GM12878 (cell line): ENCODE results near the gene PARP11. TPM values are rescaled to one million over a fixed set of nuclear protein-coding genes. Genes with fewer than 3 reads are reported as not detected.

Experiments used
- ATAC-seq: fragments of 200-7000 bp; cut with Tn5 transposase; 3 replicates; pipeline ENCODE4 v1.9.1; 2020; ENCODE audit warnings: mild to moderate bottlenecking, moderate library complexity
- BruUV-seq: library from RNA; stranded (reverse); fragments of 400-500 nt; replicated peaks from 2 replicates; lab custom pipeline; 2021; lab: Mats Ljungman, UMichigan
- CTCF ChIA-PET: fragments of 300-600 bp; sonication (Branson Sonifier 250); formaldehyde crosslinking; extraction: SDS; loops from one replicate; lab custom pipeline; 2021; ENCODE audit warnings: inconsistent platforms; lab: Yijun Ruan, JAX
- POLR2A ChIA-PET: fragments of 350-600 bp; formaldehyde crosslinking; extraction: SDS; loops from one replicate; lab custom pipeline; 2021; ENCODE audit warnings: inconsistent platforms; lab: Charles Lee
- RAD21 ChIA-PET: fragments of 300-600 bp; sonication (Branson Sonifier 250); formaldehyde crosslinking; loops from one replicate; lab custom pipeline; 2023; ENCODE audit warnings: antibody characterized with exemption; ENCODE audit not compliant: unreplicated experiment; lab: Charles Lee
- SMC1A ChIA-PET: fragments of 300-600 bp; sonication (Branson Sonifier 250); formaldehyde crosslinking; loops from one replicate; lab custom pipeline; 2023; ENCODE audit not compliant: unreplicated experiment, uncharacterized antibody; lab: Charles Lee
- DNase-seq: peaks from one replicate; pipeline ENCODE4 v3.0.0-alpha.2; 2011; ENCODE audit warnings: low read depth, low spot score
- FAIRE-seq: peaks from 3 replicates; lab custom pipeline; 2011; peaks lifted over from hg19 to GRCh38; lab: Jason Lieb, UNC
- H2AFZ ChIP-seq: 2 replicates; pipeline ENCODE4 v1.6.0; 2011; ENCODE audit warnings: low read depth, low read length, control low read depth; ENCODE audit not compliant: control insufficient read depth
- H3K27ac ChIP-seq: 2 replicates; pipeline ENCODE4 v1.5.1; 2011; ENCODE audit warnings: control low read depth; ENCODE audit not compliant: control insufficient read depth, insufficient read depth
- H3K27me3 ChIP-seq, 2 experiments: replicated peaks in 1 of 2; 2 replicates each; pipeline versions ENCODE4 v1.6.0 to v1.6.1; 2011; ENCODE audit warnings: low read length in 1 of 2; ENCODE audit not compliant: control insufficient read depth in 2 of 2, insufficient read depth in 2 of 2
- H3K36me3 ChIP-seq, 2 experiments: 2 replicates each; pipeline ENCODE4 v1.5.1; 2011; ENCODE audit warnings: low read length in 1 of 2; ENCODE audit not compliant: control insufficient read depth in 2 of 2, insufficient read depth in 2 of 2
- H3K4me1 ChIP-seq: 2 replicates; pipeline ENCODE4 v1.6.1; 2011; ENCODE audit warnings: mild to moderate bottlenecking, low read length, moderate library complexity, mixed read lengths; ENCODE audit not compliant: control insufficient read depth, insufficient read depth
- H3K4me2 ChIP-seq: 2 replicates; pipeline ENCODE4 v1.6.0; 2011; ENCODE audit warnings: control low read depth; ENCODE audit not compliant: control insufficient read depth, insufficient read depth
- H3K4me3 ChIP-seq: fragments of 200-600 bp; sonication (generic); 2 replicates; pipeline ENCODE4 v1.5.1; 2016
- H3K79me2 ChIP-seq: 2 replicates; pipeline ENCODE4 v1.6.0; 2011; ENCODE audit warnings: low read length; ENCODE audit not compliant: control insufficient read depth, insufficient read depth
- H3K9ac ChIP-seq: 2 replicates; pipeline ENCODE4 v1.8.0; 2011; ENCODE audit warnings: low read length, control low read depth, mixed read lengths; ENCODE audit not compliant: control insufficient read depth, insufficient read depth
- H3K9me3 ChIP-seq: replicated peaks from 3 replicates; pipeline ENCODE4 v1.5.1; 2011; ENCODE audit warnings: mild to moderate bottlenecking, low read length; ENCODE audit not compliant: control insufficient read depth, insufficient read depth
- H4K20me1 ChIP-seq: 2 replicates; pipeline ENCODE4 v1.6.0; 2011; ENCODE audit not compliant: control insufficient read depth, insufficient read depth
- BMI1 ChIP-seq: fragments of 450-650 bp; IDR thresholded peaks from 2 replicates; pipeline ENCODE4 v1.6.1; 2016; ENCODE audit warnings: mild to moderate bottlenecking, moderate library complexity, borderline replicate concordance
- NFYA ChIP-seq: IDR thresholded peaks from 2 replicates; pipeline ENCODE4 v1.6.1; 2011; ENCODE audit warnings: low read depth, mild to moderate bottlenecking, low read length, improper control_type of control experiment, borderline replicate concordance
- PAX5 ChIP-seq: IDR thresholded peaks from 2 replicates; pipeline ENCODE4 v1.6.1; 2011; ENCODE audit warnings: low read depth, low read length, borderline replicate concordance
- RB1 ChIP-seq: fragments of 450-650 bp; formaldehyde crosslinking; IDR thresholded peaks from 2 replicates; pipeline ENCODE4 v1.6.1; 2017; ENCODE audit warnings: mild to moderate bottlenecking, borderline replicate concordance
- ZNF384 ChIP-seq: IDR thresholded peaks from 2 replicates; pipeline ENCODE4 v1.6.1; 2012; ENCODE audit warnings: low read depth, mild to moderate bottlenecking, low read length, improper control_type of control experiment, borderline replicate concordance
- ZZZ3 ChIP-seq: IDR thresholded peaks from 2 replicates; pipeline ENCODE4 v1.6.1; 2011; ENCODE audit warnings: low read depth; ENCODE audit not compliant: control insufficient read depth, insufficient read length
- WGBS: methylation state at CpG from one replicate; pipeline ENCODE4 v1.1.6; 2016; ENCODE audit warnings: low lambda C conversion rate; ENCODE audit not compliant: insufficient replicate concordance, insufficient coverage; ENCODE audit errors: missing lambda C conversion rate; 5-methylcytosine and 5-hydroxymethylcytosine counted together
- in situ Hi-C: fragments of 300-500 bp; cut with MboI; formaldehyde crosslinking; loops from 9 replicates; pipeline ENCODE4 v1.14.3; 2018; ENCODE audit warnings: mixed read lengths
- intact Hi-C: fragments of 100-400 bp; cut with micrococcal nuclease; formaldehyde crosslinking; loops from one replicate; pipeline ENCODE4 v1.14.2; 2022; ENCODE audit not compliant: unreplicated experiment
- polyA plus RNA-seq, 11 experiments: library from polyadenylated mRNA; depleted of rRNA in 4 of 11; unstranded in 6 of 11; stranded (reverse) in 5 of 11; fragments of >200 nt; fragmentation: Nextera tagmentation in 4 of 11; fragmentation: Illumina TruSeq in 1 of 11; extraction: Ambion mirVana in 4 of 11; extraction: Trizol in 1 of 11; gene quantifications; 1 replicate in 1 of 11; 2 replicates in 10 of 11; pipeline versions ENCODE4 v1.2.1 to v1.2.3, GENCODE V29; 2011 to 2016; ENCODE audit warnings: inconsistent platforms in 2 of 11, missing spikeins in 2 of 11, low read depth in 1 of 11
- total RNA-seq, 4 experiments: library from RNA; depleted of rRNA in 3 of 4; stranded (reverse); fragments of >200 nt in 3 of 4; fragmentation: Illumina TruSeq in 1 of 4; extraction: Trizol in 1 of 4; gene quantifications; 2 replicates each; pipeline versions ENCODE4 v1.2.1 to v1.2.3, GENCODE V29; 2013 to 2021
- TF ChIP-seq, protein P1 (sequence below): IDR thresholded peaks from 2 replicates; pipeline ENCODE4 v1.6.1; 2011; ENCODE audit warnings: low read depth, mild to moderate bottlenecking, low read length, moderate library complexity, borderline replicate concordance; ENCODE audit errors: extremely low read depth

The PARP11 gene
- total and polyA plus RNA-seq, 10 of the 15 experiments (the other 5 are each of a cell fraction or from before 2014, with no cell fraction given) = 3.0 to 14.1 (median 6.3) TPM

GRCh38 chr12:3809357-3810015 is 63.7 kb downstream of the PARP11 start:
- Histone ChIP-seq H3K9me3 (no peaks in the 10 kb centered on the region), H3K36me3 (no peaks in the 10 kb centered on the region), H3K27me3 (no peaks in the 10 kb centered on the region), H3K4me3 (no peak overlapping the region), H3K9ac (no peak overlapping the region), H3K4me2 (no peak overlapping the region), H3K4me1 (no peaks in the 10 kb centered on the region), H3K27ac (no peak overlapping the region), H3K79me2 (no peaks in the 10 kb centered on the region), H2AFZ (no peak overlapping the region), H4K20me1 (no peaks in the 10 kb centered on the region)
- DNase-seq = no peak
- CTCF ChIA-PET = interaction anchor here (0.5 to 7.2 kb wide), 2 partner anchors 509 to 867 kb away, joined by 3 to 179 read pairs; no protein-coding TSS in a partner anchor
- no peak for FAIRE-seq
- SMC1A ChIA-PET = interaction anchor here (0.8 kb wide), 1 partner anchor 28 kb away, joined by 4 read pairs; no protein-coding TSS in a partner anchor
- 90% methylated on average over 6 of the region's 6 CpGs for WGBS
- ATAC-seq = no peak
- intact Hi-C loops = no loop called here
- no peak for TF ChIP-seq ZZZ3
- TF ChIP-seq, protein P1, sequence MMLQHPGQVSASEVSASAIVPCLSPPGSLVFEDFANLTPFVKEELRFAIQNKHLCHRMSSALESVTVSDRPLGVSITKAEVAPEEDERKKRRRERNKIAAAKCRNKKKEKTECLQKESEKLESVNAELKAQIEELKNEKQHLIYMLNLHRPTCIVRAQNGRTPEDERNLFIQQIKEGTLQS = no peak
- no peak for TF ChIP-seq PAX5
- TF ChIP-seq NFYA = no peak
- no peak for TF ChIP-seq BMI1
- no peak for TF ChIP-seq ZNF384
- TF ChIP-seq RB1 = no peak
- POLR2A ChIA-PET = no interaction called here
- BruUV-seq = no TSS peak
- RAD21 ChIA-PET = no interaction called here
- in situ Hi-C loops = no loop called here
